GM12872 (cell line): Measurements from ENCODE around the gene RNF157.

Experiments
- TF ChIP-seq, protein P1 (sequence below): IDR thresholded peaks from 3 replicates; pipeline ENCODE4 v1.5.1; 2011; ENCODE audit warnings: low read depth, mild to moderate bottlenecking, low read length, moderate library complexity; ENCODE audit not compliant: insufficient read depth

Gene RNF157

DNA sequence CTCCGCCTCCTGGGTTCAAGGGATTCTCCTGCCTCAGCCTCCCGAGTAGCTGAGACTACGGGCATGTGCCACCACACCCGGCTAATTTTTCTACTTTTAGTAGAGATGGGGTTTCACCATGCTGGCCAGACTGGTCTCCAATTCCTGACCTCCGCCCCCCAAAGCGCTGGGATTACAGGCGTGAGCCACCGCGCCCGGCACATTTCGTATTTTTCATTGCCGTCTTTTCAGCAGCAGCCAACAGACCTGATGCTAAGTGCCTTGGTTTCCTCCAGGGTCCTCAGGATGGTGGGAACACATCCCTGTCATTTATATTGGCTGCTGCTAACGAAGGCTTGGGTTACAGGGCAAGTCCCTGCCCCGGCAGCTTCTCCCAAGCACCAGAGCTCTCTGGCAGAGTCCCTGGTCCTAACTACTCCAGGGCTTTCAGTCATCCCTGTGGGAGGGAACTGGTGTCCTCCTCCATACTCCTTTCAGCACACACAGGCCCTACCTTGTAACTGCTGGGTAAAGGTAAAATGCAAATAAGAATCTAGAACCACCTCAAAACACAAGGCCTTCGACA is 1.5 kb upstream of the RNF157 start:
- TF ChIP-seq, protein P1, sequence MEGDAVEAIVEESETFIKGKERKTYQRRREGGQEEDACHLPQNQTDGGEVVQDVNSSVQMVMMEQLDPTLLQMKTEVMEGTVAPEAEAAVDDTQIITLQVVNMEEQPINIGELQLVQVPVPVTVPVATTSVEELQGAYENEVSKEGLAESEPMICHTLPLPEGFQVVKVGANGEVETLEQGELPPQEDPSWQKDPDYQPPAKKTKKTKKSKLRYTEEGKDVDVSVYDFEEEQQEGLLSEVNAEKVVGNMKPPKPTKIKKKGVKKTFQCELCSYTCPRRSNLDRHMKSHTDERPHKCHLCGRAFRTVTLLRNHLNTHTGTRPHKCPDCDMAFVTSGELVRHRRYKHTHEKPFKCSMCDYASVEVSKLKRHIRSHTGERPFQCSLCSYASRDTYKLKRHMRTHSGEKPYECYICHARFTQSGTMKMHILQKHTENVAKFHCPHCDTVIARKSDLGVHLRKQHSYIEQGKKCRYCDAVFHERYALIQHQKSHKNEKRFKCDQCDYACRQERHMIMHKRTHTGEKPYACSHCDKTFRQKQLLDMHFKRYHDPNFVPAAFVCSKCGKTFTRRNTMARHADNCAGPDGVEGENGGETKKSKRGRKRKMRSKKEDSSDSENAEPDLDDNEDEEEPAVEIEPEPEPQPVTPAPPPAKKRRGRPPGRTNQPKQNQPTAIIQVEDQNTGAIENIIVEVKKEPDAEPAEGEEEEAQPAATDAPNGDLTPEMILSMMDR: no peak

DNA sequence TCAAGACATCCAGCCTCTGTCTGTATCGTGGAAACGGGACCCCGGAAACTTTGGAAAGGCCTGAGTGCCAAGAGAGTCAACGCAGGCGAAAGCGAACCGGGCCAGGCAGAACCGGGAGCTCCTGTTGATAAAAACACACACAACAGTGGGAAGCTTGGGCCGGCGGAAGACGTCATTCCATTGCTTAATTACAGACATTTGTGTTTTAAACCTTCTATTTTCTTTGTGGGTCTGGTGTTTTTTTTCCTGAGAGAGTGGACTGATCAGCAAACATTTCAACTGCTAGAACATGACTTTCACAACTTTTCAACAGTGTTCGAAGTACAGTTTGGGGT is 878 bp upstream of the RNF157 start:
- TF ChIP-seq, protein P1: no peak

DNA sequence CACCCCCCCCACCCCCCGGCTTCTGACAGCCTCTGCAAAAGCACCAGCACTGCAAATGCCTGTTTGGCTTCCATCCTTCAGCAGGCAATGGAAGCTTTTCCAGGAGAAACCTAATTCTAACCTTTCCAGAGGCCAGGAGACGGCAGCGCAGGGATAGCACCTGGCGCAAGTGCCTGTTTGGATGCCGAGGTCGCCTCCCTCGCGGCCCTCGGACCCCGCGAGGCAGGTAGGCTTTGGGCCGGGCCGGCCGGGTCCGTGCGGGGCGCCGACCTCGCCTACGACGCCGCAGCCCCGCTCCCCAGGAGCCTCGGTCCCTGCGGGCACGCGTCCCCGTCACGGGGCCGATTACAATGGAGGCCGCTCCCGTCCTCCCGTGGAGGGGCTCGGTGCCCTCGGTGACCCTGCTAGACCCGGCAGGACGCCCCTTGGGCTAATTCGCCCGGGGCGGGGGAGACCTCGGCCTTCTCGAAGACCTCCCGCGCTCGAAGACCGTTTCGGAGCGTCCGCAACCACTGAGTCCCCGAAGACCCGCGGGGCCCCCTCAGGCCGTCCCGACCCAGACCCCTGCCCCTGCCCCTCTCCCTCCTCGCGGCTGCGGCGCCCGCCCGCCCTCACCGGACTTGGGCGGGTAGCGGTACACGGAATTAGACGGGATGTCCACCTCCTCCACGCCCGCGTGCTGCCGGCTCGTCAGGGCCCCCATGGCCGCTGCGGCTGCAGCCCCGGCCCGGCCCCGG is 587 bp downstream of the RNF157 start:
- TF ChIP-seq, protein P1: no peak

DNA sequence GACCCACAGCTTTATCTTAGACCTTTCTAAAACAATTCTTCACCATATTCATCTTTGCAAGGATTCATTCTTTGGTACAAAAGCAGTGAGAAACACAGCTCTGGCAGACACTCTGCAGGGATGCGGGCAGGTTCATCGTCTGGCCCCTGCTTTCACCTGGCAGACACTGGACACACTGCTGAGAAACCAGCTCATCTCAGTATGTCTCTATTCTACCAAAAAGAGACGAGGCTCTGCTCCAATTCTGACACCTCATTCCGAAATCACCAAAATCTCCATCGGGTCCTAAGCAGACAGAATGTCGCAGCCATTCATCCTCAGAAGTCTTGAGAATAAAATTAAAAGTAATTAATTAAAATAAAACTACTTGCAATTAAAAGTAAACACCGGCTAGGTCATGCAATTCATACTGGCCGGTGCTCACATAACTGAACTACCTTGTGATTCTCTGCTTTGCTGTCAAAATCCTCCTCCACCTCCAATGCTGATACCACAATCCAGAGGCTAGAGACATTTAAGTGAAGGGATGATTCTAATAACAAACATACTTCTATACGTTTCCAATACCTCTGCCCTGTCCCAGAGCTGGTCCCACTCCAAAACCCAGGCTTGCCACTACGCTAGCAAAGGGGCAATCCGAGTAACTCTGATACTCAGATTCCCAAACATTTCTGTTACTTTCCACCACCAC is 1.3 kb downstream of the RNF157 start:
- TF ChIP-seq, protein P1: no peak

DNA sequence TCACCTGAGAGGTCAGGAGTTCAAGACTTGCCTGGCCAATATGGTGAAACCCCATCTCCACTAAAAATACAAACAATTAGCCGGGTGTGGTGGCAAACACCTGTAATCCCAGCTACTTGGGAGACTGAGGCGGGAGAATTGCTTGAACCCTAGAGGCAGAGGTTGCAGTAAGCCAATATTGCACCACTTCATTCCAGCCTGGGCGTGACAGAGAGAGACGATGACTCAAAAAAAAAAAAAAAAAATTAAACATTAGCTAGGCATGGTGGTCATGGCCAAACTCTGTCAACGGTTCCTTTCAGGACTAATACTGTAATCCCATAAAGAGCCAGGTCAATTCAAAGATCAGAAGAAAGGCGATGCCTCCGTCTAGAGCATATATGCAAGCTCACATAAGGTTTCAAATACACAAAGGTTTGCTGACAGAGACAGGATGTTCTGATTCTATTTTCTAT is 2.4 kb downstream of the RNF157 start:
- TF ChIP-seq, protein P1: no peak

DNA sequence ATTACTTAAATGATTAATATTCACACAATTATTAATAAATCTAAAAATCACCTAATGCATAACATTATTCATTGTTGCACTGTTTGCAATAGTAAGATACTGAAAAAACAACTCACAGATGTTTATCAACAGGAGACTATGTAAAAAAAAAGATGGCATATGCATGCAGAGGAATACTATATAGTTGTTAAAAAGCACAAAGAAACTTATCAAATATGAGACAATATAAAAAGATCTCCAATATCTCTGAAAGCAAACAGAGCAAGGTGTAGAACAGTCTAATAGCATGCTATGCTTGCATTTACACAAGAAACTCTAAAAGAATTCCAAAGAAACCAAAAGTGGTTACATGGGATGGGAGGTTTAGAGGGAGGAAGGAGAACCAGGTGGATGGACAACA is 3.7 kb downstream of the RNF157 start:
- TF ChIP-seq, protein P1: no peak

DNA sequence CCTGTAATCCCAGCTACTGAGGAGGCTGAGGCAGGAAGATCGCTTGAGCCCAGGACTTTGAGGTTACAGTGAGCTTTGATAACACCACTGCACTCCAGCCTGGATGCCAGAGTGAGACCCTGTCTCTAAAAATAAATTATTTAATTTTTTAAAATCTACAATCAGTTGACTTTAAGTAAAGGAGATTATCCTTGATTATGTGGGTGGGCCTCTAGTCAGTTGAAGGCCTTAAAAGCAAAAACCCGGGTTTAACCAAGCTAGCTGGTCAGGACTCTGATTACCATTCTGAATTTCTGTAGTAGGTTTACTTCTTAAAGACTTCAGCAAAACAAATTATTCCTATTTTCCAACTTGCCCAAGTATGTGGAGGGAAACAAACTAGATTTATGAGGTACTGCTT is 4.4 kb downstream of the RNF157 start:
- TF ChIP-seq, protein P1: no peak
